H1 (cell line): ENCODE measurements around the gene ADGRL3. TPM values are rescaled to one million over a fixed set of nuclear protein-coding genes. Genes with fewer than 3 reads are reported as not detected.

Experiments used
- CTCF ChIP-seq, 3 experiments: IDR thresholded peaks; 1 replicate in 2 of 3; 2 replicates in 1 of 3; pipeline versions ENCODE4 v1.5.1 to v1.6.1; 2011; ENCODE audit warnings: low read length in 3 of 3, mild to moderate bottlenecking in 3 of 3, inconsistent platforms in 2 of 3, low read depth in 1 of 3, moderate library complexity in 1 of 3; ENCODE audit not compliant: insufficient read depth in 1 of 3; ENCODE audit errors: control extremely low read depth in 1 of 3
- GABPA ChIP-seq: IDR thresholded peaks from 2 replicates; pipeline ENCODE4 v1.6.1; 2011; ENCODE audit warnings: mild to moderate bottlenecking, low read length, moderate library complexity, borderline replicate concordance; ENCODE audit not compliant: insufficient read depth
- SIN3A ChIP-seq, 2 experiments: IDR thresholded peaks in 1 of 2; conservative IDR thresholded peaks in 1 of 2; 2 replicates each; pipeline ENCODE4 v1.6.1; 2011 to 2012; ENCODE audit warnings: low read length in 2 of 2, improper control_type of control experiment in 1 of 2, low read depth in 1 of 2, mild to moderate bottlenecking in 1 of 2
- TCF12 ChIP-seq: IDR thresholded peaks from 2 replicates; pipeline ENCODE4 v1.6.1; 2011; ENCODE audit warnings: low read depth, mild to moderate bottlenecking, low read length
- polyA plus RNA-seq, 7 experiments: library from polyadenylated mRNA; depleted of rRNA in 3 of 7; stranded (reverse) in 5 of 7; unstranded in 2 of 7; fragments of >200 nt in 5 of 7; fragments of 200-250 nt in 2 of 7; gene quantifications; 1 replicate in 5 of 7; 2 replicates in 1 of 7; 4 replicates in 1 of 7; pipeline versions ENCODE4 v1.2.1 to v1.2.3, GENCODE V29; 2011 to 2013; ENCODE audit warnings: missing spikeins in 2 of 7, mixed read lengths in 2 of 7
- total RNA-seq: library from RNA; stranded (reverse); fragmentation: NEBNext Ultra II Directional; extraction: Animal tissue kit (Norgen Biotek cat#: 25700); gene quantifications from 2 replicates; pipeline ENCODE4 v1.2.1, GENCODE V29; 2021
- TF ChIP-seq, protein P1 (sequence below): fragments of 300-600 bp; sonication (generic); IDR thresholded peaks from 2 replicates; pipeline ENCODE4 v1.7.1; 2012; ENCODE audit warnings: low read length, moderate library complexity, mild to moderate bottlenecking, inconsistent platforms; ENCODE audit not compliant: insufficient replicate concordance

Gene ADGRL3
- total and polyA plus RNA-seq, 2 of the 8 experiments (the other 6 are each of a cell fraction or from before 2014, with no cell fraction given), result 6.6 to 13.0 TPM

DNA sequence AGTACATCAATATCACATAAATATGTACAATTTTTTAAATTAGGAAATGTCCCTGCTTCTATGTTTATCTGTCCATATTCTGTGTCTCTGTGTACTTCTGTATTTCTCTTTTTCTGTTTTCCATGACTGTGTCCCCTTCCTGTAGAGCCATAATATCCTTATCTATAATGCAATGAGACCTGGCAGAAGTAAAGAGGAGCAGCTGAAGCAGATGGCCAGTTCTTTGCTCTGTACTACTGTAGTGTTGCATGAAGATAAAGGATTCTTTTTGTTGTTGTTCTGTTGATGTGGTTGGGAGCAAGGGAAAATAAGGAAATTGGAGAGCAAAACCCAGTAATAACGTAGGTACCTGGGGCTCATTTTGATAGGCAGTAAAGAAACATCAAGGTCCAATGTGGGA is 301.7 kb downstream of the ADGRL3 start (continued):
- TF ChIP-seq, protein P1, sequence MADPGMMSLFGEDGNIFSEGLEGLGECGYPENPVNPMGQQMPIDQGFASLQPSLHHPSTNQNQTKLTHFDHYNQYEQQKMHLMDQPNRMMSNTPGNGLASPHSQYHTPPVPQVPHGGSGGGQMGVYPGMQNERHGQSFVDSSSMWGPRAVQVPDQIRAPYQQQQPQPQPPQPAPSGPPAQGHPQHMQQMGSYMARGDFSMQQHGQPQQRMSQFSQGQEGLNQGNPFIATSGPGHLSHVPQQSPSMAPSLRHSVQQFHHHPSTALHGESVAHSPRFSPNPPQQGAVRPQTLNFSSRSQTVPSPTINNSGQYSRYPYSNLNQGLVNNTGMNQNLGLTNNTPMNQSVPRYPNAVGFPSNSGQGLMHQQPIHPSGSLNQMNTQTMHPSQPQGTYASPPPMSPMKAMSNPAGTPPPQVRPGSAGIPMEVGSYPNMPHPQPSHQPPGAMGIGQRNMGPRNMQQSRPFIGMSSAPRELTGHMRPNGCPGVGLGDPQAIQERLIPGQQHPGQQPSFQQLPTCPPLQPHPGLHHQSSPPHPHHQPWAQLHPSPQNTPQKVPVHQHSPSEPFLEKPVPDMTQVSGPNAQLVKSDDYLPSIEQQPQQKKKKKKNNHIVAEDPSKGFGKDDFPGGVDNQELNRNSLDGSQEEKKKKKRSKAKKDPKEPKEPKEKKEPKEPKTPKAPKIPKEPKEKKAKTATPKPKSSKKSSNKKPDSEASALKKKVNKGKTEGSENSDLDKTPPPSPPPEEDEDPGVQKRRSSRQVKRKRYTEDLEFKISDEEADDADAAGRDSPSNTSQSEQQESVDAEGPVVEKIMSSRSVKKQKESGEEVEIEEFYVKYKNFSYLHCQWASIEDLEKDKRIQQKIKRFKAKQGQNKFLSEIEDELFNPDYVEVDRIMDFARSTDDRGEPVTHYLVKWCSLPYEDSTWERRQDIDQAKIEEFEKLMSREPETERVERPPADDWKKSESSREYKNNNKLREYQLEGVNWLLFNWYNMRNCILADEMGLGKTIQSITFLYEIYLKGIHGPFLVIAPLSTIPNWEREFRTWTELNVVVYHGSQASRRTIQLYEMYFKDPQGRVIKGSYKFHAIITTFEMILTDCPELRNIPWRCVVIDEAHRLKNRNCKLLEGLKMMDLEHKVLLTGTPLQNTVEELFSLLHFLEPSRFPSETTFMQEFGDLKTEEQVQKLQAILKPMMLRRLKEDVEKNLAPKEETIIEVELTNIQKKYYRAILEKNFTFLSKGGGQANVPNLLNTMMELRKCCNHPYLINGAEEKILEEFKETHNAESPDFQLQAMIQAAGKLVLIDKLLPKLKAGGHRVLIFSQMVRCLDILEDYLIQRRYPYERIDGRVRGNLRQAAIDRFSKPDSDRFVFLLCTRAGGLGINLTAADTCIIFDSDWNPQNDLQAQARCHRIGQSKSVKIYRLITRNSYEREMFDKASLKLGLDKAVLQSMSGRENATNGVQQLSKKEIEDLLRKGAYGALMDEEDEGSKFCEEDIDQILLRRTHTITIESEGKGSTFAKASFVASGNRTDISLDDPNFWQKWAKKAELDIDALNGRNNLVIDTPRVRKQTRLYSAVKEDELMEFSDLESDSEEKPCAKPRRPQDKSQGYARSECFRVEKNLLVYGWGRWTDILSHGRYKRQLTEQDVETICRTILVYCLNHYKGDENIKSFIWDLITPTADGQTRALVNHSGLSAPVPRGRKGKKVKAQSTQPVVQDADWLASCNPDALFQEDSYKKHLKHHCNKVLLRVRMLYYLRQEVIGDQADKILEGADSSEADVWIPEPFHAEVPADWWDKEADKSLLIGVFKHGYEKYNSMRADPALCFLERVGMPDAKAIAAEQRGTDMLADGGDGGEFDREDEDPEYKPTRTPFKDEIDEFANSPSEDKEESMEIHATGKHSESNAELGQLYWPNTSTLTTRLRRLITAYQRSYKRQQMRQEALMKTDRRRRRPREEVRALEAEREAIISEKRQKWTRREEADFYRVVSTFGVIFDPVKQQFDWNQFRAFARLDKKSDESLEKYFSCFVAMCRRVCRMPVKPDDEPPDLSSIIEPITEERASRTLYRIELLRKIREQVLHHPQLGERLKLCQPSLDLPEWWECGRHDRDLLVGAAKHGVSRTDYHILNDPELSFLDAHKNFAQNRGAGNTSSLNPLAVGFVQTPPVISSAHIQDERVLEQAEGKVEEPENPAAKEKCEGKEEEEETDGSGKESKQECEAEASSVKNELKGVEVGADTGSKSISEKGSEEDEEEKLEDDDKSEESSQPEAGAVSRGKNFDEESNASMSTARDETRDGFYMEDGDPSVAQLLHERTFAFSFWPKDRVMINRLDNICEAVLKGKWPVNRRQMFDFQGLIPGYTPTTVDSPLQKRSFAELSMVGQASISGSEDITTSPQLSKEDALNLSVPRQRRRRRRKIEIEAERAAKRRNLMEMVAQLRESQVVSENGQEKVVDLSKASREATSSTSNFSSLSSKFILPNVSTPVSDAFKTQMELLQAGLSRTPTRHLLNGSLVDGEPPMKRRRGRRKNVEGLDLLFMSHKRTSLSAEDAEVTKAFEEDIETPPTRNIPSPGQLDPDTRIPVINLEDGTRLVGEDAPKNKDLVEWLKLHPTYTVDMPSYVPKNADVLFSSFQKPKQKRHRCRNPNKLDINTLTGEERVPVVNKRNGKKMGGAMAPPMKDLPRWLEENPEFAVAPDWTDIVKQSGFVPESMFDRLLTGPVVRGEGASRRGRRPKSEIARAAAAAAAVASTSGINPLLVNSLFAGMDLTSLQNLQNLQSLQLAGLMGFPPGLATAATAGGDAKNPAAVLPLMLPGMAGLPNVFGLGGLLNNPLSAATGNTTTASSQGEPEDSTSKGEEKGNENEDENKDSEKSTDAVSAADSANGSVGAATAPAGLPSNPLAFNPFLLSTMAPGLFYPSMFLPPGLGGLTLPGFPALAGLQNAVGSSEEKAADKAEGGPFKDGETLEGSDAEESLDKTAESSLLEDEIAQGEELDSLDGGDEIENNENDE, result no peak
- TF ChIP-seq GABPA (no peak), CTCF (IDR thresholded peaks at IDR 0.05; ENCODE audit: control extremely low read depth in 1 of 3, insufficient read depth in 1 of 3, low read depth in 1 of 3, low read length in 3 of 3) (no peak), TCF12 (no peak), SIN3A (conservative IDR thresholded peaks at IDR 0.05 in 1 of 2, IDR thresholded peaks at IDR 0.05 in 1 of 2; ENCODE audit: low read depth in 1 of 2, low read length in 2 of 2) (no peak)
